Stimulated activated CD8-positive, alpha-beta memory T cell treated with anti-CD3 and anti-CD28 coated beads, Interleukin-7, amount 100 ng/mL, for 24 hours (primary cell): Measurements from ENCODE around the gene MSLN.
"Not testable (repeated sequence)": the region's sequence is repeated elsewhere in the genome, so short reads cannot be mapped to it uniquely, and the experiment has no call there.

Source experiments
- DNase-seq: peaks from one replicate; pipeline ENCODE4 v3.0.0-alpha.2; 2020; ENCODE audit warnings: low read depth

The MSLN gene

GRCh38 chr16:760065-760464 is 469 bp upstream of the MSLN start:
- no peak for DNase-seq

DNA sequence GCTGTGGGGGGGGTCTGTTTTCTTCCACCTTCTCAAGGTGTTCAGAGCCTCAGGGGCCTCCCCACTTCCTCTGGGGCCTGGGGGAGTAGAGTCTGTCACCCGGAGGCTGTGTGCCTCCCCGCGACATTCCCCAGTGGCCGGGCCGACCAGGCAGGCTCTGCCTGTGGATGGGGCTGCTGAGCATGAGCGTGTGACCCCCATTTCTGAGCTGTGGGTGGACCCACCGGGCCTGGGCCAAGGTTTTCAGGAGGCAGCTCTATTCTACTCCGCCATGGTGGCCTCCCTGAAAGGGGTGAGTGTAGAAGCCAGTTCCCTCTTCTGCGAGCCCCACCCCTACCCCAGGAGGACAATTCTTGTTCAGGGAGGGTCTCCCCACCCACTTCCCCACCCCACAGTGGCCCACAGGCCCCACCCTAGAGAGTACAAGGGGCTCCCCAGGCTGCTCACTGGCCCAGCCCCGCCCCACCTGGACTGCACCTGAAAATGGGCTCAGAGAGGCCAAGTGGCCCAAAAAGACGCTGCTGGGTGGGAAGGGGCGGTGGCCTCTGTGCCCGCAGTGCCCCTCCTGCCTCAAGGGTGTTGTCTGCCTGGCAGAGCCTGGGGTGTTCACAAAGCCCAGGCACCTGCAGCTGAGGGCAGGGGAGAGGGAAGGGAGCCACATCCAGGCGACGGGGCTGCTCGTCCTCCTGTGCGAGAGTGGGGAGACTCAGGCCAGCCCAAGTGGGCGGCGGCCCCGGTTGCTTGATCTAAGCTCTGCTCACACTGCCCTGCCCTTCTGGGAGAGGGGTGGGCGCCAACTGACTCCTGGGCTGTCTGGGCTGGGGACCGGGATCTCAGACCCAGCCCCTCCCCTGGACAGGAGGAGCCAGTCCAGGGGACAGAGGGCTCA is 1.3 kb downstream of the MSLN start:
- DNase-seq = no peak

GRCh38 chr16:762595-763268 is 2.2 kb downstream of the MSLN start:
- no peak for DNase-seq

GRCh38 chr16:763369-764183 is 3.0 kb downstream of the MSLN start:
- DNase-seq = no peak

- DNase-seq = no peak
Observed at GRCh38 chr16:764184-764750, 3.7 kb downstream of the MSLN start.

DNA sequence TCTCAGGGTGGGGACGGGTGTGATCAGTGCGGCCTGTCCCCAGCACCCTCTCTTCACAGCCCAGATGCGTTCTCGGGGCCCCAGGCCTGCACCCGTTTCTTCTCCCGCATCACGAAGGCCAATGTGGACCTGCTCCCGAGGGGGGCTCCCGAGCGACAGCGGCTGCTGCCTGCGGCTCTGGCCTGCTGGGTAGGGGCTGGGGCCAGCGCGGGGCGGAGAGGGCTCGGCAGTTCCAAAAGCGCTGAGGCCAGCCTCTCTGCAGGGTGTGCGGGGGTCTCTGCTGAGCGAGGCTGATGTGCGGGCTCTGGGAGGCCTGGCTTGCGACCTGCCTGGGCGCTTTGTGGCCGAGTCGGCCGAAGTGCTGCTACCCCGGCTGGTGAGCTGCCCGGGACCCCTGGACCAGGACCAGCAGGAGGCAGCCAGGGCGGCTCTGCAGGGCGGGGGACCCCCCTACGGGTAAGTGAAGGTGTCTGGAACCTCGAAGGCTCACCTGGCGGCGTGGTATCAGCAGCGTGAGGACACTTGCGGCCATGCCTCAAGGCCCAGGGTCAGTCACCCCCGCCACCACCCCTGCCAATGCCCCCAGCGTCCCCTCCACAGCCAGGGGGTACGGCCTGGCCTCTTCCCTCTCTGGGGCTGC is 4.4 kb downstream of the MSLN start:
- DNase-seq = no peak

DNA sequence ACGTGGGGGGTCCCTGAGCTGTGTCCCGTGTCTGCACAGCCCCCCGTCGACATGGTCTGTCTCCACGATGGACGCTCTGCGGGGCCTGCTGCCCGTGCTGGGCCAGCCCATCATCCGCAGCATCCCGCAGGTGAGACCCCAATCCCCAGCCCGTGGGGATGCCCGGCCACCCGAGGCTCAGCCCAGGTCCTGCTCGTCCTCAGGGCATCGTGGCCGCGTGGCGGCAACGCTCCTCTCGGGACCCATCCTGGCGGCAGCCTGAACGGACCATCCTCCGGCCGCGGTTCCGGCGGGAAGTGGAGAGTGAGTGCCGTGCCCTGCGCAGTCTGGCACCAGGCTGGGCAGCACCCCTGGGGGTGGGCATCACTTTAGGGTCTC is 4.9 kb downstream of the MSLN start:
- no peak for DNase-seq

GRCh38 chr16:766008-766819 is 5.7 kb downstream of the MSLN start:
- DNase-seq = no peak

DNA sequence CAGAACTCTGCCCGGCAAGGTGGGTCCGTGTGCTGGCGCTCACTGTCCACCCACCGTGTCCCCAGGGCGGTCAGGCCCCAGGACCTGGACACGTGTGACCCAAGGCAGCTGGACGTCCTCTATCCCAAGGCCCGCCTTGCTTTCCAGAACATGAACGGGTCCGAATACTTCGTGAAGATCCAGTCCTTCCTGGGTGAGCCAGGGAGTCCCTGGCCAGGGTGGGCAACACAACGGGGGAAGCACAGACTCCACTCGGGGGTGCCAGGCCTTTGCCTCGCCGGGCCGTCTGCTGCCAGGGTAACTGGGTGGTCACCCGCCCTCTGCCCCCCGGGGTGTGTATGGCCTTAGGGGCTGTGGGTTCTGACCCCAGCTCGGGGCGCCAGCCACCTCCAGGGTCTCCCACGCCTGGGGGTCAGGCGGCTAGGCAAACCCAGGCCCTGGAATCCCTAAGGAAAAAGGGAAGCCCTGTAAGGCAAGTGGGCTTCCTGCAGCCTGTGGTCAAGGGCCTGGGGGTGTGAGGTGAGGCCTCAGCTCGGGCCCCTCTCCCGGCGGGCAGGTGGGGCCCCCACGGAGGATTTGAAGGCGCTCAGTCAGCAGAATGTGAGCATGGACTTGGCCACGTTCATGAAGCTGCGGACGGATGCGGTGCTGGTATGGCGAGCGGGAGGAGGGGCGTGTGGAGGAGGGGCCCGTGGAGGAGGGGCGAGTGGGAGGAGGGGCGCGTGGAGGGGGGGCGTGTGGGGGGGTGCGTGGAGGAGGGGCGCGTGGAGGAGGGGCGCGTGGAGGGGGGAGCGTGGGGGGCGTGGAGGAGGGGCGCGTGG is 6.5 kb downstream of the MSLN start:
- no peak for DNase-seq

DNA sequence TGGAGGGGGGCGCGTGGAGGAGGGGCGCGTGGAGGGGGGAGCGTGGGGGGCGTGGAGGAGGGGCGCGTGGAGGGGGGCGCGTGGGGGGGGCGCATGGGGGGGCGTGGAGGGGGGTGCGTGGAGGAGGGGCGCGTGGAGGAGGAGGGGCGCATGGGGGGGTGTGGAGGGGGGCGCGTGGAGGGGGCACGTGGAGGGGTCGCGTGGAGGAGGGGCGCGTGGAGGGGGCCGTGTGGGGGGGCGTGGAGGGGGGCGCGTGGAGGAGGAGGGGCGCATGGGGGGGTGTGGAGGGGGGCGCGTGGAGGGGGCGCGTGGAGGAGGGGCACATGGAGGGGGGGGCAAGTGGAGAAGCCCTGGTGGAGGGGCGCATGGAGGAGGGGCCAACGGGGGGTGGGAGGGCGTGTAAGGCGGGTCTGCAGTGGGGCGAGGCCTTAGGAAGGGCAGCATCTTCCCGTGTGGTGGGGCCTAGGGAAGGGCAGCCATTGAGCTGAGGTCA is 7.3 kb downstream of the MSLN start:
- no peak for DNase-seq

- DNase-seq = no peak
Observed at GRCh38 chr16:768428-768827, 7.9 kb downstream of the MSLN start.

DNA sequence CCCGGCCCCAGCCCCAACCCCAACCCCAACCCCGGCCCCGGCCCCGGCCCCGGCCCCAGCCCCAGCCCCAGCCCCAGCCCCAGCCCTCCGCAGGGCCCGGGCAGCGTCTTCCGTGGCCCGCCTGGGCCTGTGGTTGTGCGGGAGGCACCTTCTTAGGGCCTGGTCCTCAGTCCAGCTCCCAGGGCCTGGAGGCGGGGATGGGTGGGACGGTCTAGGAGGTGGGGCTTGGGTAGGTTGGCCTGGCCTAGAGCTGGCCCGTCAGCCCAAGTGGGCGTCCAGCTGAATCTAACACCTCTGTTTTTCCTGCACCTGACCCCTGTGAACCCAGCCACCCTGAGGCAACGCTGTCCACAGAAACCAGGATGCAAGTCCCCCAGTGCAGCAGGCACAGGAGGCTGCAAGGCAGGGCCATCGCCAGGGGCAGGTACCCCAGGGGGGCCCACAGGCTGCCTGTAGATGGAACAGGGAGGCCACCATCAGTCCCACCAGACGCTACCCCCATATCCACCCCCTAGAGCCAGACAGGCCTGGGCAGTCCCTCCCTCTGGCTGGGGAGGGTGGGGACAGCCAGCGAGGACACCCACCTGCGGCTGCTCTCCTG is 8.8 kb downstream of the MSLN start:
- DNase-seq = no peak

DNA sequence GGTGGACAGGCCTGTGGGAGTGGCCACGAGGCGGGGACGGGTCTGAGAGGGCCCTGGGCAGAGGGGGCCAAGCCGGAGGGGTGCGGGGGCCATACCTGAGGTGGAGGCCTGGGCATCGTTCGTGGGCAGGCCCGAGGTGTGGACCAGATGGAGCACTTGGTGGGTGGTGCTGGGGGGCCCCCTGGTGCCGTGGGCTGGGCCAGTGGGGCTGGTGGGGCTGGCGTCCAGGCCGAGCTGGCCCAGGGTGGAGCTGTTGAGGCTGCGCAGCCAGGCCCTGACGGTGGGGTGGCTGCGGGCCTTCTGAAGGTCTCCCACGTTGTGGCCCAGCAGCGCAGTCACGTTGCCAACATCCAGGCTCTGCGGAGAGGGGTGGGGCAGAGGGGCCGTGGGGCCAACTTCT is 9.4 kb downstream of the MSLN start:
- DNase-seq = no peak

DNA sequence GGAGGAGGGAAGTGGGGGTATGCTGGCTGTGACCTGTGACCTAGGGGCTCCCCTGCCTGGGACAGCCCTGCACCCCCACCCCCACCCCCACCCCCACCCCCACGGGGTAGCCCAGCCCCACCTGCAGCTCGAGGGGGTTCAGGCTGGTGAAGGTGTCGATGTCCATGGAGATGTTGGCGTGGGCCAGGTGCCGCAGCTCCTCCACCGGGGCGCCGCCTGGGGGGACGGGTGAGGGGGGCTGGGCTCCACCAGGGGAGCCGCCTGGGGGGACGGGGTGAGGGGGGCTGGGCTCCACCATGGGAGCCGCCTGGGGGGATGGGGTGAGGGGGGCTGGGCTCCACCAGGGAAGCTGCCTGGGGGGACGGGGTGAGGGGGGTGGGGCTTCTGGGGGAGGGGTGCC is 9.9 kb downstream of the MSLN start:
- DNase-seq = no peak

- no peak for DNase-seq
Observed at GRCh38 chr16:772959-773358, 12.4 kb downstream of the MSLN start.

- no peak for DNase-seq
Observed at GRCh38 chr16:774086-775001, 13.8 kb downstream of the MSLN start.

DNA sequence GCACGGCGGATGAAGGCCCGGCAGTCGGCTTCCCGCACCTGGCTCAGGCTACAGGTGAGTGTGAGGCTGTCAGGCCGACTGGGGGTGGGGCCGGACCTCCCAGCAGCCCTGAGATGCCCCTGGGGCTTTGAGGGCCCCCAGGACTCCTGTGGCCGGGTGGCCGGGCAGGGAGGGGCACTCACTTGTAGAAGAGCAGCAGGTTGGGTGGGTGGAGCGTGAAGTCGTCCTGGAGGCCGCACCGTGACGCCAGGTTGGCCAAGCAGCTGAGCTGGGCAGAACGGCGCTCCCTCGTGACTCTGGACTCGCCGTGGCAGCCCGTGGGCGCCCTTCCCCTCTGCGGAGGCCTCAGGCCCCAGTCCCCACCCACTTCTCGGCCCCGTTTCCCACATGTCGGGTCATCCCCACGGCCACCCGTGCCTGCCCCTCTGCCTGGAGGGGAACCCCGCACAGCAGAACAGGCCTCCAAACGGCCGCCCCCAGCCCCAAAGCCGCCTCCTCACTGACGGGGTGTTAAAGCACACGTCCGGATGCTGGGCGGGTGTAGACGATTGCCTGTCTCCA is 14.8 kb downstream of the MSLN start:
- no peak for DNase-seq

GRCh38 chr16:776298-776697 is 15.8 kb downstream of the MSLN start:
- DNase-seq = not testable (repeated sequence)
